ENCODE measurements around the gene SYPL1. TPM values are rescaled to one million over a fixed set of nuclear protein-coding genes. Genes with fewer than 3 reads are reported as not detected.

The SYPL1 gene
- total and polyA plus RNA-seq, 2 donors (not counting 3 experiments of a cell fraction or from before 2014, with no cell fraction given), result 59.8 to 67.1 TPM

DNA sequence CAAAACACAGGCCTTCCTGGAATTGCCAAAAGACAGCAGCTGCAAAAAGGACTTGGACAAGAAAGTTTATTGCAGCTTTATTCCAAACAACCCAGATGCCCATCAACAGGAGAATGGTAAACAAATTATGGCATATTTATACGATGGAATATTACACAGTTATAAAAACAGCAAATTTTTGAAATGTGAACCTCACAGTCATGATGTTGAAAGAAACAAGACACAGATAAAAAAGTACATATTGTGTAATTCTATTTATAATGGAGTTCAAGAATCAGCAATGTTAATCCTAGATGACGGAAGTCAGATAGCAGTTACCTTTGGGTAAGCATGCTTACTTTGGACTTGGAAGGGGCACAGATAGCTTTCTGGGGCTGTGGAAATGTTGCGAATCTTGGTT, 44.4 kb downstream of the SYPL1 start:
- H3K79me2 ChIP-seq (ENCODE audit: control insufficient read depth, insufficient read depth, low read length), result no peaks in the 10 kb centered on the region
- peaks cover 35% of the 10 kb centered on the region for H3K4me1 ChIP-seq (ENCODE audit: control insufficient read depth, extremely low read depth, insufficient read depth, low read length)
- dilution Hi-C loops (cut with MboI; ENCODE audit: extremely low pct_ligation_motif_present, low sequenced_read_pairs), result loop anchor here (25.0 kb wide), 1 partner anchor 95 kb away; no protein-coding TSS in a partner anchor
- H4K20me1 ChIP-seq (replicated peaks; ENCODE audit: control insufficient read depth, extremely low read depth, insufficient read depth, low read length), result no peaks in the 10 kb centered on the region
- BruUV-seq (replicated peaks), result no TSS peak
- H2AFZ ChIP-seq (ENCODE audit: low read depth, low read length), result no peak overlapping the region
- intact Hi-C loops (cut with micrococcal nuclease), result no loop called here
- no peak overlapping the region for H3K4me3 ChIP-seq (replicated peaks in 1 of 3; ENCODE audit: insufficient read depth in 1 of 3, low read depth in 1 of 3, low read length in 3 of 3)
- no peaks in the 10 kb centered on the region for H3K27me3 ChIP-seq (ENCODE audit: control insufficient read depth in 2 of 2, insufficient read depth in 2 of 2, low read length in 2 of 2)
- DNase-seq (ENCODE audit: low read depth, low spot score) (no peak), FAIRE-seq (no peak)
- no peaks in the 10 kb centered on the region for H3K9me3 ChIP-seq (replicated peaks; ENCODE audit: control insufficient read depth, insufficient read depth, low read length)
- no peak overlapping the region for H3K27ac ChIP-seq (ENCODE audit: insufficient read depth, low read depth, low read length)
- no peak for TF ChIP-seq FOS (IDR thresholded peaks at IDR 0.05; ENCODE audit: borderline replicate concordance, insufficient read depth, low read length)
- TF ChIP-seq POLR2AphosphoS5 (IDR thresholded peaks at IDR 0.05; ENCODE audit: insufficient read depth, low read depth, low read length), result no peak
- TF ChIP-seq MYC (IDR thresholded peaks at IDR 0.05; ENCODE audit: low read depth, low read length), result no peak
- TF ChIP-seq JUN (IDR thresholded peaks at IDR 0.05; ENCODE audit: borderline replicate concordance, insufficient read depth, insufficient read length, low read depth), result no peak
- TF ChIP-seq, protein P1, sequence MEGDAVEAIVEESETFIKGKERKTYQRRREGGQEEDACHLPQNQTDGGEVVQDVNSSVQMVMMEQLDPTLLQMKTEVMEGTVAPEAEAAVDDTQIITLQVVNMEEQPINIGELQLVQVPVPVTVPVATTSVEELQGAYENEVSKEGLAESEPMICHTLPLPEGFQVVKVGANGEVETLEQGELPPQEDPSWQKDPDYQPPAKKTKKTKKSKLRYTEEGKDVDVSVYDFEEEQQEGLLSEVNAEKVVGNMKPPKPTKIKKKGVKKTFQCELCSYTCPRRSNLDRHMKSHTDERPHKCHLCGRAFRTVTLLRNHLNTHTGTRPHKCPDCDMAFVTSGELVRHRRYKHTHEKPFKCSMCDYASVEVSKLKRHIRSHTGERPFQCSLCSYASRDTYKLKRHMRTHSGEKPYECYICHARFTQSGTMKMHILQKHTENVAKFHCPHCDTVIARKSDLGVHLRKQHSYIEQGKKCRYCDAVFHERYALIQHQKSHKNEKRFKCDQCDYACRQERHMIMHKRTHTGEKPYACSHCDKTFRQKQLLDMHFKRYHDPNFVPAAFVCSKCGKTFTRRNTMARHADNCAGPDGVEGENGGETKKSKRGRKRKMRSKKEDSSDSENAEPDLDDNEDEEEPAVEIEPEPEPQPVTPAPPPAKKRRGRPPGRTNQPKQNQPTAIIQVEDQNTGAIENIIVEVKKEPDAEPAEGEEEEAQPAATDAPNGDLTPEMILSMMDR (IDR thresholded peaks at IDR 0.05; ENCODE audit: extremely low read depth in 1 of 2, insufficient read depth in 1 of 2, low read depth in 1 of 2, low read length in 2 of 2), result no peak
- TF ChIP-seq MAX (IDR thresholded peaks at IDR 0.05; ENCODE audit: insufficient read depth, insufficient read length), result no peak
- no peak for TF ChIP-seq EZH2 (IDR thresholded peaks at IDR 0.05; ENCODE audit: borderline replicate concordance, low read depth, low read length, severe bottlenecking)
- TF ChIP-seq GATA2 (IDR thresholded peaks at IDR 0.05; ENCODE audit: insufficient read depth, insufficient read length, low read depth, low read length), result no peak
- no peak overlapping the region for H3K9ac ChIP-seq (replicated peaks; ENCODE audit: extremely low read depth, insufficient read depth, low read length)
- H3K4me2 ChIP-seq (ENCODE audit: insufficient read depth, low read length), result no peak overlapping the region
- no peaks in the 10 kb centered on the region for H3K9me1 ChIP-seq (replicated peaks; ENCODE audit: control insufficient read depth, extremely low read depth, insufficient read depth, low read length)
- H3K36me3 ChIP-seq (ENCODE audit: control insufficient read depth in 2 of 2, extremely low read depth in 1 of 2, insufficient read depth in 2 of 2, low read length in 2 of 2), result no peaks in the 10 kb centered on the region
- ChIA-PET CTCF (interaction anchor here (1.2 kb wide), 1 partner anchor 86 kb away, joined by 3 read pairs; no protein-coding TSS in a partner anchor), POLR2A (no interaction called here)

Measured in endothelial cell of umbilical vein (primary cell).